HepG2 (cell line): Measurements from ENCODE around the gene TCERG1L. TPM values are rescaled to one million over a fixed set of nuclear protein-coding genes. Genes with fewer than 3 reads are reported as not detected.

Source experiments
- CSRNP1 ChIP-seq: sonication (generic); formaldehyde crosslinking; IDR thresholded peaks from 2 replicates; pipeline ENCODE4 v1.8.1; 2023; ENCODE audit warnings: mild to moderate bottlenecking, missing genetic modification reagents
- ZBTB49 ChIP-seq: sonication (generic); formaldehyde crosslinking; IDR thresholded peaks from 2 replicates; pipeline ENCODE4 v1.4.0; 2020; ENCODE audit warnings: missing genetic modification reagents, borderline replicate concordance
- polyA plus RNA-seq, 8 experiments: library from polyadenylated mRNA; depleted of rRNA in 3 of 8; stranded (reverse) in 7 of 8; unstranded in 1 of 8; fragments of >200 nt; fragmentation: Illumina TruSeq in 4 of 8; extraction: Trizol in 4 of 8; gene quantifications; 2 replicates each; pipeline versions ENCODE4 v1.2.1 to v1.2.3, GENCODE V29; 2011 to 2016; ENCODE audit warnings: low read depth in 4 of 8, missing spikeins in 1 of 8, mixed read lengths in 1 of 8; ENCODE audit not compliant: insufficient read depth in 1 of 8
- total RNA-seq, 5 experiments: library from RNA; depleted of rRNA; stranded (reverse); fragments of >200 nt; fragmentation: Illumina TruSeq; extraction: Trizol; gene quantifications; 2 replicates each; pipeline ENCODE4 v1.2.3, GENCODE V29; 2016; ENCODE audit warnings: low read depth in 1 of 5
- TF ChIP-seq, protein P1 (sequence below): sonication (generic); formaldehyde crosslinking; IDR thresholded peaks from 2 replicates; pipeline ENCODE4 v1.5.1; 2020; ENCODE audit warnings: mild to moderate bottlenecking, missing genetic modification reagents, moderate library complexity
- TF ChIP-seq, protein P2 (sequence below): sonication (generic); formaldehyde crosslinking; conservative IDR thresholded peaks from 2 replicates; pipeline ENCODE4 v1.8.0; 2022; ENCODE audit warnings: missing genetic modification reagents

Gene TCERG1L
- total and polyA plus RNA-seq, 2 of the 13 experiments (the other 11 are each of a cell fraction or from before 2014, with no cell fraction given) = not detected

- TF ChIP-seq ZBTB49 (CRISPR knock-in tag) (no peak), CSRNP1 (no peak)
- TF ChIP-seq, protein P1, sequence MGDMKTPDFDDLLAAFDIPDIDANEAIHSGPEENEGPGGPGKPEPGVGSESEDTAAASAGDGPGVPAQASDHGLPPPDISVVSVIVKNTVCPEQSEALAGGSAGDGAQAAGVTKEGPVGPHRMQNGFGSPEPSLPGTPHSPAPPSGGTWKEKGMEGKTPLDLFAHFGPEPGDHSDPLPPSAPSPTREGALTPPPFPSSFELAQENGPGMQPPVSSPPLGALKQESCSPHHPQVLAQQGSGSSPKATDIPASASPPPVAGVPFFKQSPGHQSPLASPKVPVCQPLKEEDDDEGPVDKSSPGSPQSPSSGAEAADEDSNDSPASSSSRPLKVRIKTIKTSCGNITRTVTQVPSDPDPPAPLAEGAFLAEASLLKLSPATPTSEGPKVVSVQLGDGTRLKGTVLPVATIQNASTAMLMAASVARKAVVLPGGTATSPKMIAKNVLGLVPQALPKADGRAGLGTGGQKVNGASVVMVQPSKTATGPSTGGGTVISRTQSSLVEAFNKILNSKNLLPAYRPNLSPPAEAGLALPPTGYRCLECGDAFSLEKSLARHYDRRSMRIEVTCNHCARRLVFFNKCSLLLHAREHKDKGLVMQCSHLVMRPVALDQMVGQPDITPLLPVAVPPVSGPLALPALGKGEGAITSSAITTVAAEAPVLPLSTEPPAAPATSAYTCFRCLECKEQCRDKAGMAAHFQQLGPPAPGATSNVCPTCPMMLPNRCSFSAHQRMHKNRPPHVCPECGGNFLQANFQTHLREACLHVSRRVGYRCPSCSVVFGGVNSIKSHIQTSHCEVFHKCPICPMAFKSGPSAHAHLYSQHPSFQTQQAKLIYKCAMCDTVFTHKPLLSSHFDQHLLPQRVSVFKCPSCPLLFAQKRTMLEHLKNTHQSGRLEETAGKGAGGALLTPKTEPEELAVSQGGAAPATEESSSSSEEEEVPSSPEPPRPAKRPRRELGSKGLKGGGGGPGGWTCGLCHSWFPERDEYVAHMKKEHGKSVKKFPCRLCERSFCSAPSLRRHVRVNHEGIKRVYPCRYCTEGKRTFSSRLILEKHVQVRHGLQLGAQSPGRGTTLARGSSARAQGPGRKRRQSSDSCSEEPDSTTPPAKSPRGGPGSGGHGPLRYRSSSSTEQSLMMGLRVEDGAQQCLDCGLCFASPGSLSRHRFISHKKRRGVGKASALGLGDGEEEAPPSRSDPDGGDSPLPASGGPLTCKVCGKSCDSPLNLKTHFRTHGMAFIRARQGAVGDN (CRISPR knock-in tag) = no peak
- TF ChIP-seq, protein P2, sequence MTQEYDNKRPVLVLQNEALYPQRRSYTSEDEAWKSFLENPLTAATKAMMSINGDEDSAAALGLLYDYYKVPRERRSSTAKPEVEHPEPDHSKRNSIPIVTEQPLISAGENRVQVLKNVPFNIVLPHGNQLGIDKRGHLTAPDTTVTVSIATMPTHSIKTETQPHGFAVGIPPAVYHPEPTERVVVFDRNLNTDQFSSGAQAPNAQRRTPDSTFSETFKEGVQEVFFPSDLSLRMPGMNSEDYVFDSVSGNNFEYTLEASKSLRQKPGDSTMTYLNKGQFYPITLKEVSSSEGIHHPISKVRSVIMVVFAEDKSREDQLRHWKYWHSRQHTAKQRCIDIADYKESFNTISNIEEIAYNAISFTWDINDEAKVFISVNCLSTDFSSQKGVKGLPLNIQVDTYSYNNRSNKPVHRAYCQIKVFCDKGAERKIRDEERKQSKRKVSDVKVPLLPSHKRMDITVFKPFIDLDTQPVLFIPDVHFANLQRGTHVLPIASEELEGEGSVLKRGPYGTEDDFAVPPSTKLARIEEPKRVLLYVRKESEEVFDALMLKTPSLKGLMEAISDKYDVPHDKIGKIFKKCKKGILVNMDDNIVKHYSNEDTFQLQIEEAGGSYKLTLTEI (CRISPR knock-in tag) = no peak
Measured at GRCh38 chr10:131093795-131094366, 217.6 kb downstream of the TCERG1L start (continued).
